DND-41 (cell line): Measurements from ENCODE around the gene ADAT2.

Source experiments
- ATAC-seq: fragments of 200-7000 bp; cut with Tn5 transposase; 3 replicates; pipeline ENCODE4 v1.9.1; 2021; ENCODE audit warnings: low read depth; ENCODE audit not compliant: insufficient read depth
- DNase-seq: peaks from one replicate; pipeline ENCODE4 v3.0.0-alpha.2; 2020
- H2AFZ ChIP-seq: 2 replicates; pipeline ENCODE4 v1.6.0; 2012; ENCODE audit warnings: low read depth, low read length
- H3K27ac ChIP-seq: 2 replicates; pipeline ENCODE4 v1.5.1; 2012; ENCODE audit warnings: low read length, inconsistent platforms
- H3K27me3 ChIP-seq: fragments of 200-600 bp; sonication (generic); 2 replicates; pipeline ENCODE4 v1.6.0; 2012; ENCODE audit warnings: low read length, mild to moderate bottlenecking, inconsistent platforms; ENCODE audit not compliant: insufficient read depth, poor library complexity
- H3K36me3 ChIP-seq: 2 replicates; pipeline ENCODE4 v1.5.1; 2012; ENCODE audit warnings: low read length, inconsistent platforms; ENCODE audit not compliant: insufficient read depth
- H3K4me1 ChIP-seq: 2 replicates; pipeline ENCODE4 v1.5.1; 2012; ENCODE audit warnings: mild to moderate bottlenecking, low read length; ENCODE audit not compliant: insufficient read depth
- H3K4me2 ChIP-seq: 2 replicates; pipeline ENCODE4 v1.6.0; 2012; ENCODE audit warnings: mild to moderate bottlenecking, moderate library complexity, low read length, inconsistent platforms; ENCODE audit not compliant: insufficient read depth
- H3K4me3 ChIP-seq, 2 experiments: fragments of 200-600 bp in 1 of 2; shearing (Covaris generic) in 1 of 2; 2 replicates each; pipeline ENCODE4 v1.5.1; 2012 to 2016; ENCODE audit warnings: inconsistent platforms in 2 of 2, low read length in 2 of 2, mild to moderate bottlenecking in 2 of 2, low read depth in 1 of 2, moderate library complexity in 1 of 2
- H3K79me2 ChIP-seq: 2 replicates; pipeline ENCODE4 v1.6.0; 2012; ENCODE audit warnings: low read length, inconsistent platforms; ENCODE audit not compliant: insufficient read depth
- H3K9ac ChIP-seq: 2 replicates; pipeline ENCODE4 v1.6.0; 2012; ENCODE audit warnings: low read depth, mild to moderate bottlenecking, inconsistent platforms, low read length, moderate library complexity
- H3K9me3 ChIP-seq: 2 replicates; pipeline ENCODE4 v1.5.1; 2012; ENCODE audit warnings: low read length, moderate library complexity, mild to moderate bottlenecking, inconsistent platforms; ENCODE audit not compliant: insufficient read depth, severe bottlenecking
- H4K20me1 ChIP-seq: 2 replicates; pipeline ENCODE4 v1.6.0; 2012; ENCODE audit warnings: low read length; ENCODE audit not compliant: insufficient read depth
- EZH2 ChIP-seq: IDR thresholded peaks from 3 replicates; pipeline ENCODE4 v1.6.1; 2012; ENCODE audit warnings: borderline replicate concordance, low read depth, mild to moderate bottlenecking, moderate library complexity, low read length, inconsistent platforms; ENCODE audit not compliant: severe bottlenecking
- TF ChIP-seq, protein P1 (sequence below): IDR thresholded peaks from 2 replicates; pipeline ENCODE4 v1.5.1; 2012; ENCODE audit warnings: borderline replicate concordance, low read length, moderate library complexity, mild to moderate bottlenecking; ENCODE audit not compliant: poor library complexity, severe bottlenecking; ENCODE audit errors: extremely low read depth

Gene ADAT2

DNA sequence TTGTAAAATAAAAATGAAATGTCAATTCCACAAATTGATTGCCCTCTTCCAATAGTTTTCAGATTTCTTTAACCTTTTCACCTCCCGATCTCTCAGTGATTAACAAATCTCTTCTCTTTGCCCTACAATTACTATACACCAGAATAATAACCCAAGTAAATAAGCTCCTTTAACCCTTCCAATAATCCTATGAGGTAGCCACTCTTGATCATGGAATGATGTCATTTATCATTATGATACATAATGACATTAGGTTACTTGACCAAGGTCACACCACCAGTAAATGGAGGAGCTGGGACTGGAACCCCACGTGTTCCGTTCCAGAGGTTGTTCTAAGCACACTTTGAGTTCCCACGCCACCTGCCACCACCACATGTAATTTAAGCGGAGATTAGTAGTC is 54.8 kb downstream of the ADAT2 start:
- H3K4me3 ChIP-seq, result no peak overlapping the region
- H3K27ac ChIP-seq, result no peak overlapping the region
- H3K9ac ChIP-seq, result no peak overlapping the region
- no peaks in the 10 kb centered on the region for H4K20me1 ChIP-seq
- H3K9me3 ChIP-seq, result no peaks in the 10 kb centered on the region
- ATAC-seq (no peak), DNase-seq (no peak)
- no peak overlapping the region for H3K4me2 ChIP-seq
- no peaks in the 10 kb centered on the region for H3K27me3 ChIP-seq
- no peaks in the 10 kb centered on the region for H3K36me3 ChIP-seq
- H3K4me1 ChIP-seq, result peaks cover 5% of the 10 kb centered on the region
- no peak overlapping the region for H2AFZ ChIP-seq
- H3K79me2 ChIP-seq, result no peaks in the 10 kb centered on the region
- TF ChIP-seq EZH2, result no peak
- TF ChIP-seq, protein P1, sequence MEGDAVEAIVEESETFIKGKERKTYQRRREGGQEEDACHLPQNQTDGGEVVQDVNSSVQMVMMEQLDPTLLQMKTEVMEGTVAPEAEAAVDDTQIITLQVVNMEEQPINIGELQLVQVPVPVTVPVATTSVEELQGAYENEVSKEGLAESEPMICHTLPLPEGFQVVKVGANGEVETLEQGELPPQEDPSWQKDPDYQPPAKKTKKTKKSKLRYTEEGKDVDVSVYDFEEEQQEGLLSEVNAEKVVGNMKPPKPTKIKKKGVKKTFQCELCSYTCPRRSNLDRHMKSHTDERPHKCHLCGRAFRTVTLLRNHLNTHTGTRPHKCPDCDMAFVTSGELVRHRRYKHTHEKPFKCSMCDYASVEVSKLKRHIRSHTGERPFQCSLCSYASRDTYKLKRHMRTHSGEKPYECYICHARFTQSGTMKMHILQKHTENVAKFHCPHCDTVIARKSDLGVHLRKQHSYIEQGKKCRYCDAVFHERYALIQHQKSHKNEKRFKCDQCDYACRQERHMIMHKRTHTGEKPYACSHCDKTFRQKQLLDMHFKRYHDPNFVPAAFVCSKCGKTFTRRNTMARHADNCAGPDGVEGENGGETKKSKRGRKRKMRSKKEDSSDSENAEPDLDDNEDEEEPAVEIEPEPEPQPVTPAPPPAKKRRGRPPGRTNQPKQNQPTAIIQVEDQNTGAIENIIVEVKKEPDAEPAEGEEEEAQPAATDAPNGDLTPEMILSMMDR, result no peak

DNA sequence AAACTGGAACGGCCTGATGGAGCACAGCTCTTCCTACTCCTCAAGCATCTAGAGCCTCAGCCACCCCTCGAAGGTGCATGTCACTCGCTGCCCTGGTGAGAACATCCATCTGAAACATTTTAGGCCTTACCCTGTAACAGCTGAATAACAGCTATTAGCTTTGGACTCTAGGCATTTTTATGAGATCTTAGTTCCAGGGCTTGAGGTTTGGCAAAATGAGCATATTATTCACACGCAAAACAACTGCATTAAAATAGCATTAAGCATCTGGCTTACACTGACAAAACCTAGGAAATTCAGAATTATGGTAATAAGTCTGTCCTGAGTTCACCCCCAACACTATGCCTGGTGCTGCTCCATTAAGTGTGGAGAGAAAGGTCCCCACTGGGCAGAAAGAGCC is 56.1 kb downstream of the ADAT2 start:
- no peaks in the 10 kb centered on the region for H3K4me1 ChIP-seq

DNA sequence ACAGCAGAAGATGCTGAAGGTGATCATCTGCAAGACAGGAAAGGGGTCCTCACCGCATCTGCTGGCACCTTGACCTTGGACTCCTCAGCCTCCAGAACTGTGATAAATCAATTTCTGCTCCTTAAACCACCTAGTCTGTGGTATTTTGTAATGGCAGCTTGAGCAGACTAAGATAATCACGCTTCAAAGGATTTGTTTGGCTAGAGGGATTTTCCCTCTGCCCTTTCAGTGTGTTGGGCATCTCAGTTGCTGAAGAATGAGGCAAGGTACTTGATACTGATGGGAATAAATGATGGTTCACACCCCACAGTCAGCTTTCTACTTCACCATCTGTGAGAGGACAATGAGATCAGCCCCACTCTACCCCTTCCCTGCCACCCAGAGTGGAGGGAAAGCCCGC is 60.2 kb downstream of the ADAT2 start:
- Histone ChIP-seq H3K4me1 (no peaks in the 10 kb centered on the region), H4K20me1 (no peaks in the 10 kb centered on the region), H3K9ac (no peak overlapping the region), H3K36me3 (no peaks in the 10 kb centered on the region), H3K79me2 (no peaks in the 10 kb centered on the region), H3K4me2 (no peak overlapping the region), H2AFZ (no peak overlapping the region), H3K27me3 (no peaks in the 10 kb centered on the region), H3K27ac (no peak overlapping the region), H3K4me3 (no peak overlapping the region), H3K9me3 (no peaks in the 10 kb centered on the region)
- ATAC-seq (no peak), DNase-seq (no peak)
- no peak for TF ChIP-seq EZH2
- TF ChIP-seq, protein P1, result no peak

More for the DNA sequence above, 56.1 kb downstream of the ADAT2 start:
- no peaks in the 10 kb centered on the region for H3K9me3 ChIP-seq
- no peak overlapping the region for H2AFZ ChIP-seq
- H3K9ac ChIP-seq, result no peak overlapping the region
- H3K79me2 ChIP-seq, result no peaks in the 10 kb centered on the region
- no peak overlapping the region for H3K4me2 ChIP-seq
- ATAC-seq (no peak), DNase-seq (no peak)
- H3K4me3 ChIP-seq, result no peak overlapping the region
- no peak for TF ChIP-seq EZH2
- TF ChIP-seq, protein P1, result no peak
- no peaks in the 10 kb centered on the region for H3K27me3 ChIP-seq
- H3K36me3 ChIP-seq, result no peaks in the 10 kb centered on the region
- H3K27ac ChIP-seq, result no peak overlapping the region
- no peaks in the 10 kb centered on the region for H4K20me1 ChIP-seq

DNA sequence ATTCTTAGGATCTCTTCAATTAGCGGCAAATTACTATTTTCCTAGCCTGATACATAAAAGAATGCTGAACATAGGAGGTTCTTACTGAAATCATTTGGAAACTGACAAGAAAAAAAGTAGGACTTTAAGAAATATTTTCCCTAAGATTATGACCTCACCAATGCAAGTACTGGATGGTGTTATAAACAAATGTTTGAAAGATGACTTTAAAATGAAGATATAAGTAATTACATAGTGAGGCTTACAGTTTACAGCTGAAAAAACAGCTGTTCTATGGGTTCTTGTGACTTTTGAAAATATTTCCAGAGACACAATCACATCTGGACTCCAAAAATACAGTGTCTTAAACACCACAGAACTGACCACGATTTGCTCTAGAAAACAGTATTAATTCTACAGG is 64.9 kb downstream of the ADAT2 start:
- no peaks in the 10 kb centered on the region for H3K27me3 ChIP-seq
- H3K79me2 ChIP-seq, result no peaks in the 10 kb centered on the region
- H3K36me3 ChIP-seq, result no peaks in the 10 kb centered on the region
- H4K20me1 ChIP-seq, result no peaks in the 10 kb centered on the region
- H3K4me2 ChIP-seq, result no peak overlapping the region
- DNase-seq, result no peak
- no peaks in the 10 kb centered on the region for H3K4me1 ChIP-seq
- no peak overlapping the region for H2AFZ ChIP-seq
- no peaks in the 10 kb centered on the region for H3K9me3 ChIP-seq
- TF ChIP-seq, protein P1, result no peak
- no peak for TF ChIP-seq EZH2
- no peak overlapping the region for H3K27ac ChIP-seq
- H3K4me3 ChIP-seq, result no peak overlapping the region
- ATAC-seq, result no peak
- no peak overlapping the region for H3K9ac ChIP-seq
